Muscle of leg (tissue), 16 donors: ENCODE results near the gene MRPS33. TPM values are rescaled to one million over a fixed set of nuclear protein-coding genes. Genes with fewer than 3 reads are reported as not detected.
A peak's percentile ranks its signal among the peaks of the same experiment; 100 is the strongest.

Source experiments
- DNase-seq: peaks from one replicate; pipeline ENCODE4 v3.0.0; 2013
- H3K27ac ChIP-seq: one replicate; pipeline ENCODE4 v1.5.1; 2013; ENCODE audit warnings: mild to moderate bottlenecking, low read length, control low read depth
- H3K27me3 ChIP-seq: one replicate; pipeline ENCODE4 v1.6.1; 2013; ENCODE audit warnings: low read length; ENCODE audit not compliant: control insufficient read depth, insufficient read depth
- H3K36me3 ChIP-seq: one replicate; pipeline ENCODE4 v1.6.1; 2013; ENCODE audit warnings: low read length; ENCODE audit not compliant: control insufficient read depth, insufficient read depth
- H3K4me1 ChIP-seq: one replicate; pipeline ENCODE4 v1.6.1; 2013; ENCODE audit warnings: low read length; ENCODE audit not compliant: control insufficient read depth, insufficient read depth
- H3K4me3 ChIP-seq: one replicate; pipeline ENCODE4 v1.5.1; 2013; ENCODE audit warnings: low read length, control low read depth
- H3K9me3 ChIP-seq: replicated peaks from 2 replicates; pipeline ENCODE4 v1.6.1; 2013; ENCODE audit warnings: low read depth, low read length; ENCODE audit not compliant: control insufficient read depth
- WGBS: methylation state at CpG from one replicate; pipeline ENCODE4 v1.1.5; 2013; ENCODE audit warnings: missing lambda C conversion rate; ENCODE audit not compliant: insufficient coverage; 5-methylcytosine and 5-hydroxymethylcytosine counted together
- long read RNA-seq, 11 donors: transcript quantifications; one replicate each; lab custom pipeline, GENCODE V29; 2026
- polyA plus RNA-seq, 8 donors: library from polyadenylated mRNA; unstranded; fragments of 120-200 nt; gene quantifications; one replicate each; pipeline versions ENCODE4 v1.2.1 to v1.2.3, GENCODE V29; 2013; ENCODE audit warnings: inconsistent platforms in 1 of 8, low replicate concordance in 1 of 8; ENCODE audit not compliant: insufficient read length in 8 of 8, insufficient read depth in 1 of 8
- total RNA-seq: library from RNA; stranded (reverse); fragments of 120-200 nt; gene quantifications from one replicate; pipeline ENCODE4 v1.2.4, GENCODE V29; 2013

Gene MRPS33
- total RNA-seq (79.5 TPM), polyA plus RNA-seq (10 to 100 TPM; 73.5 to 84.4 (median 78.7) TPM)
- long read RNA-seq, donor 1, full-length matches to known transcripts: 14 of 19 reads
- long read RNA-seq, donor 1, partial matches to known transcripts: 5 of 19 reads
- long read RNA-seq, donor 1, other reads (novel, unspliced or antisense): 0 of 19 reads
- long read RNA-seq, donor 2, full-length matches to known transcripts: 6 of 6 reads
- long read RNA-seq, donor 2, partial matches to known transcripts: 0 of 6 reads
- long read RNA-seq, donor 2, other reads (novel, unspliced or antisense): 0 of 6 reads
- long read RNA-seq, donor 3, full-length matches to known transcripts: 39 of 39 reads
- long read RNA-seq, donor 3, partial matches to known transcripts: 0 of 39 reads
- long read RNA-seq, donor 3, other reads (novel, unspliced or antisense): 0 of 39 reads
- long read RNA-seq, donor 4, full-length matches to known transcripts: 27 of 27 reads
- long read RNA-seq, donor 4, partial matches to known transcripts: 0 of 27 reads
- long read RNA-seq, donor 4, other reads (novel, unspliced or antisense): 0 of 27 reads
- long read RNA-seq, donor 5, full-length matches to known transcripts: 74 of 102 reads
- long read RNA-seq, donor 5, partial matches to known transcripts: 28 of 102 reads
- long read RNA-seq, donor 5, other reads (novel, unspliced or antisense): 0 of 102 reads
- long read RNA-seq, donor 6, full-length matches to known transcripts: 85 of 118 reads
- long read RNA-seq, donor 6, partial matches to known transcripts: 33 of 118 reads
- long read RNA-seq, donor 6, other reads (novel, unspliced or antisense): 0 of 118 reads
- long read RNA-seq, donor 7, full-length matches to known transcripts: 68 of 87 reads
- long read RNA-seq, donor 7, partial matches to known transcripts: 19 of 87 reads
- long read RNA-seq, donor 7, other reads (novel, unspliced or antisense): 0 of 87 reads
- long read RNA-seq, donor 8, full-length matches to known transcripts: 35 of 41 reads
- long read RNA-seq, donor 8, partial matches to known transcripts: 6 of 41 reads
- long read RNA-seq, donor 8, other reads (novel, unspliced or antisense): 0 of 41 reads
- long read RNA-seq, donor 9, full-length matches to known transcripts: 32 of 43 reads
- long read RNA-seq, donor 9, partial matches to known transcripts: 11 of 43 reads
- long read RNA-seq, donor 9, other reads (novel, unspliced or antisense): 0 of 43 reads
- long read RNA-seq, donor 10, full-length matches to known transcripts: 56 of 72 reads
- long read RNA-seq, donor 10, partial matches to known transcripts: 16 of 72 reads
- long read RNA-seq, donor 10, other reads (novel, unspliced or antisense): 0 of 72 reads
- long read RNA-seq, donor 11, full-length matches to known transcripts: 42 of 55 reads
- long read RNA-seq, donor 11, partial matches to known transcripts: 13 of 55 reads
- long read RNA-seq, donor 11, other reads (novel, unspliced or antisense): 0 of 55 reads

DNA sequence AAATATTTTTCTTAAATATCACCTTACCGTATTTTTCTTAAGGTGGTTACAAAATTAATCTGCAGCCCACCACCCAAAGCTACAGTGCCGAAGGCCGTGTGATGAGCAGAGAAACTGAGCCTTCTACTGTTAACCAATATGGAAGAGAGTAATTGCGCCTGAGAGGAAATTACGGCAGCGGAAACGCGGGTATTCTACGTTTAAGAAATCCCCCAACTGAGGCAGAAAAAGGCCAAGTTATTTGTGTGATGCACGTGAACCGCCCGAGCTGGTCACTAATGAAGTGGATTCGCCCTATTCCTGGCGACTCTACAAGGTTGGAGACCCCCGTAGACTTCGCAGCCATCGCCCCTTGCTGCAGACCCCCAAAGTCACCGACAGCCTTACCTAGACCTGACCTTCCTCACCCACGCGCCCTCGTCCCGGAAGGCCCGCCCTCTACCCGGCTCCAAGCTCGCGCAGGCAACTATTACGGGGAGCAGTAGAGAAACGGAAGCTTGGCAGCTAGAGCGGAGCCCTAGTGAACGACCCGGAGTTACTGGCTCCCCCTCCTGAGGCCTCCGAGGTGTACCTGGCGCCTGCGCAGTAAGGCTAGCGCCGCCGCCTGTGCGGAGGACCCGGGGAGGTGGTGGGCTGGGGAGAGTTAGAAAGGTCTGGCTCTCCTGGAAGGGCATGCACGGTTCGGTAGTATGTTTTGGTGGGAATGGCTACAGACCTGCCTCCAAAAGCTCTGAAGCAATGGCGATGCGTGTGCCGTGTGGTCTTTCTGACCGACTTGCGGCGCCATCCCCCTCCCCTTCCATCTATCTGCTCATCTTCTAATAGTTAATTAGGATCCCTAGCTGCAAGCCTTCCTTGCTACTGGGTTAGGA is at the start of gene MRPS33:
MRPS33 (minus strand) TSS at position 429 of the 872 bp plus-strand sequence. CDS start 4,319 bp downstream, outside the sequence.
- H3K27me3 ChIP-seq: no peaks in the 10 kb centered on the region
- peak; percentile 99 for DNase-seq
- H3K4me1 ChIP-seq: peaks cover 3% of the 10 kb centered on the region
- WGBS: under 1% methylated on average over 35 of the region's 47 CpGs
- H3K9me3 ChIP-seq: no peaks in the 10 kb centered on the region
- H3K36me3 ChIP-seq: no peaks in the 10 kb centered on the region
- peak within 1 kb of the TSS; percentile 71 for H3K4me3 ChIP-seq
- peak within 1 kb of the TSS; percentile 96 for H3K27ac ChIP-seq

DNA sequence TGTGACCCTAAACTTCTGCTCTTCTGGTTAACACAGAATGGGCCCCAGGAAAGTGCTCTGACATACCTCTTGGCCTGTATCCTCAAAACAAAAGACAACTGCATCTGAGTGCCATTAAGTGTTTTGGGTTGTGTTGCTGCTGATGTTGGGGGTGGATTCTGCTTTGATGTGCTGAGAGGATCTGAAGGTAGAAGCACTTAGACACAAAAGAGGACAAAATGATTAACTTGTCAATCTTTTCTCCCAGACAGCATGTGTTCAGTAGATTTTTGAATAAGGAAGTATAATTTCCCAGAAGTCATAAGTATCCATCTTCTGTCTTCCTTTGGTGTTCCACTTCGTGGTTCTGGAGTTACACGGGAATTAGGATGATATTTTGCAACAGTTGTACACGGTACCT is 43.0 kb upstream of the MRPS33 start:
- H3K4me3 ChIP-seq: no peak overlapping the region
- no peaks in the 10 kb centered on the region for H3K9me3 ChIP-seq
- WGBS: 71% methylated on average over 2 of the region's 3 CpGs
- no peak for DNase-seq
- H3K36me3 ChIP-seq: no peaks in the 10 kb centered on the region
- H3K27ac ChIP-seq: no peak overlapping the region
- H3K4me1 ChIP-seq: no peaks in the 10 kb centered on the region
- H3K27me3 ChIP-seq: peaks cover 2% of the 10 kb centered on the region

DNA sequence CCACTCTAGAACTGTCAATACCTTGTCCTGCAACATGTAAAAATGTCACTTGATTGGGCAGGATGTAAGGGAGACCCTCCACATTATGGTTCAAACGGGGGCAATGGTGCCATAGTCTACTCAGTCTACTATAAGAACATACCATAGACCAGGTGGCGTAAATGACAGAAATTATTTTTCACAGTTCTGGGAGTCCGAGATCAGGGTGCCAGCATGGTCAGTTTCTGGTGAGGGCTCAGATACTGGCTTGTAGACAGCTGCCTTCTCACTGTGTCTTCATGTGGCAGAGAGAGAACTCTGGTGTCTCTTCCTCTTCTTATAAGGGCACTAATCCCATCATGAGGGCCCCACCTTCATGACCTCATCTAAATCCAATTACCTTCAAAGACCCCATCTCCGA is 40.4 kb upstream of the MRPS33 start:
- H3K27ac ChIP-seq: no peak overlapping the region
- H3K27me3 ChIP-seq: peaks cover 2% of the 10 kb centered on the region
- no peaks in the 10 kb centered on the region for H3K9me3 ChIP-seq
- no peak for DNase-seq
- no peaks in the 10 kb centered on the region for H3K4me1 ChIP-seq
- H3K36me3 ChIP-seq: no peaks in the 10 kb centered on the region
- H3K4me3 ChIP-seq: no peak overlapping the region
- WGBS: 82% methylated on average over 2 of the region's 4 CpGs

DNA sequence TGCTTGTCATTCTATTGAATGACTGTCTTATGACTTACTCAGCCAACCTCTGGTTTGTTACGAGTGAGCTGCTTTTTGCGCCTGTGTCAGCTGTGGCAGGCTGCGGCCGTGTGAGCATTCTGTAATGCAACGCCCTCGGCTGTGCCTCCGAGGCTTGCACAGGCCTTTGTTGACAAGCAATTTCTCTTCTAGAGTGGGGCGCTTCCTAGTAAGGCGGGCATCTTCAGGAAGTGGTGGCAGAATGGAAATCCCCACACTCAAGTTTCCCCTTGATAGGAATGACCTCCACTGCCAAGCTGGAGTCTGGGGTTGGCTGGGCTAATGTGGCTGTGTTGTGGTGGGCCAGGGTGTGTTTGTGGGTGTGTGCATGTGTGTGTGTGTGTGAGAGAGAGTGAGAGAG is 38.9 kb upstream of the MRPS33 start:
- DNase-seq: no peak
- H3K4me1 ChIP-seq: no peaks in the 10 kb centered on the region
- no peak overlapping the region for H3K4me3 ChIP-seq
- no peaks in the 10 kb centered on the region for H3K36me3 ChIP-seq
- H3K9me3 ChIP-seq: no peaks in the 10 kb centered on the region
- WGBS: 56% methylated on average over 6 of the region's 9 CpGs
- H3K27me3 ChIP-seq: no peaks in the 10 kb centered on the region
- H3K27ac ChIP-seq: no peak overlapping the region

DNA sequence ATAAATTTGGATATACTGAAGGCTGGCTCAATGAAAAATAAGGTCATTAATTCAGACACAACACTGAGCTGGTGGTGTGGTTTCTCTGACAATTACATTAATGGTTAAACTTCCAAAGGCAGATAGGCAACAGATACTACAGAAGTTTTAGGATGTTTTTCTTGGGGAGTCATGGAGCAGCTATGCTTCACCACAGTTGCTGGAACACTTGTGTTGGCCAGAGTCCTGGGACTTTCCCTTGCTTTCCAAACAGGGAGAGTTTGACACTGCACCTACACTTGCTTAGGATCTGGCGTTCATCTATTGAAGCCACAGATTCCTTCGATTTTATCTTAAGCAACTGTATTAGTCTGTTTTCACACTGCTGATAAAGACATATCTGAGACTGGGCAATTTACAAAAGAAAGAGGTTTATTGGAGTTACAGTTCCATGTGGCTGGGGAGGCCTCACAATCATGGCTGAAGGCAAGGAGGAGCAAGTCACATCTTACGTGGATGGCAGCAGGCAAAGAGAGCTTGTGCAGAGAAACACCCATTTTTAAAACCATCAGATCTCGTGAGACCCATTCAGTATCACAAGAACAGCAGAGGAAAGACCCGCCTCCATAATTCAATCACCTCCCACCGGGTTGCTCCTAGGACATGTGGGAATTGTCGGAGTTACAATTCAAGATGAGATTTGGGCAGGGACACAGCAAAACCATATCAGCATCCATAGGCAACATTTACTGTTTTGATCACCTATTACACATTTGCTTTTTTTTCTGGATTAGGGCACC is 31.3 kb upstream of the MRPS33 start:
- DNase-seq: no peak
- Histone ChIP-seq H3K27me3 (no peaks in the 10 kb centered on the region), H3K4me3 (no peak overlapping the region), H3K27ac (no peak overlapping the region), H3K36me3 (no peaks in the 10 kb centered on the region), H3K4me1 (no peaks in the 10 kb centered on the region), H3K9me3 (no peaks in the 10 kb centered on the region)
- no CpG with 5 or more reads among the region's 7 CpGs for WGBS

DNA sequence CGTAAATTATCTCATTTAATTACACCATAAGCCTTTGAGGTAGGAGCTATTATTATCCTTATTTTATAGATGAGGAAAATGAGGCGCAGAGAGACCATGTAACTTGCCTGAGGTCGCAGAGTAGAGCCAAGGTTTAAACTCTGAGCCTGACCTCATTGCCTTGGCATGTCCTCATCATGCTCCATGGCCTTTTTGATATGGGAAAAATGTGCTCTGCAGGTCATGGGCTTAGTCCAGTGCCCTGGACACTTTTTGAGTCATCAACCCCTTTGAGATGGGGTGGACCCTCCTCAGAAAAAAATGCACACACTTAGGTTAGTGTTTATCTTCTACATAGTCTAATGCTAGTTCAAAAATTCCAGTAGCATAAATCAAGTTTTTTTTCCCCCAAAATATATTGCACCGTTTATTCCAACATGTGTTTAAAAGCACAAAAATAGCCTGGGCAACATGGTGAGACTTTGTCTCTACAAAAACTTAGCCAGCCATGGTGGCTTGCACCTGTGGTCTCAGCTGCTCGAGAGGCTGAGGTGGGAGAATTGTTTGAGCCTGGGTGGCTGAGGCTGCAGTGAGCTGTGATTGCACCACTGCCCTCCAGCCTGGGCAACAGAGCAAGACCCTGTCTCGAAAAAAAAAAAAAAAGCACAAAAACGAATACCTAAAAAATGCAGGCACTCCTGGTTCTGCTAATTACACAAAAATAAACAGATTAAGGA is 30.5 kb upstream of the MRPS33 start:
- Histone ChIP-seq H3K27me3 (no peaks in the 10 kb centered on the region), H3K27ac (no peak overlapping the region), H3K4me1 (no peaks in the 10 kb centered on the region), H3K4me3 (no peak overlapping the region), H3K36me3 (no peaks in the 10 kb centered on the region), H3K9me3 (no peaks in the 10 kb centered on the region)
- DNase-seq: no peak
- WGBS: 80% methylated on average over 1 of the region's 7 CpGs

DNA sequence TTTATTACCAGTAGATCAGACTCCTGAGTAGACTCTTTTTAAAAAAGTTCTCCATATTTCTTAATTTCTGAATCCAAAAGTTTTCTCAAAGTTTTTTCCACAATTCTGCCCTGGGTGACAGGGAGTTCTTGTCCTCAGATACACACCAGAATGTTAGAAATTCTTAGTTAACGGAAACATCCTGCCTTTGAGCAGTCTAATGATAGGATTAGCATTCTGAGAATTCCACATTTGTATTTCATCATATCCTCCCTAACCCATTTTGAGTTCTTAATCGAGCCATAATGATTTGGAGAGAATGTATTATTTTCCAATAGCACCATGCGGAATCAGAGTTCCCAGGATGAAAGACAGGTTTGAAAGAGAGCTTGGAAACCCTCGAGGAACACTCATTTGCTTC is 28.9 kb upstream of the MRPS33 start:
- no peak for DNase-seq
- no peaks in the 10 kb centered on the region for H3K36me3 ChIP-seq
- H3K27me3 ChIP-seq: no peaks in the 10 kb centered on the region
- H3K9me3 ChIP-seq: no peaks in the 10 kb centered on the region
- H3K4me3 ChIP-seq: no peak overlapping the region
- no CpG with 5 or more reads among the region's 4 CpGs for WGBS
- H3K4me1 ChIP-seq: no peaks in the 10 kb centered on the region
- H3K27ac ChIP-seq: no peak overlapping the region
